Measurements from ENCODE around the gene MYBPC1.
"Not testable (repeated sequence)": the region's sequence is repeated elsewhere in the genome, so short reads cannot be mapped to it uniquely, and the experiment has no call there.

The MYBPC1 gene

DNA sequence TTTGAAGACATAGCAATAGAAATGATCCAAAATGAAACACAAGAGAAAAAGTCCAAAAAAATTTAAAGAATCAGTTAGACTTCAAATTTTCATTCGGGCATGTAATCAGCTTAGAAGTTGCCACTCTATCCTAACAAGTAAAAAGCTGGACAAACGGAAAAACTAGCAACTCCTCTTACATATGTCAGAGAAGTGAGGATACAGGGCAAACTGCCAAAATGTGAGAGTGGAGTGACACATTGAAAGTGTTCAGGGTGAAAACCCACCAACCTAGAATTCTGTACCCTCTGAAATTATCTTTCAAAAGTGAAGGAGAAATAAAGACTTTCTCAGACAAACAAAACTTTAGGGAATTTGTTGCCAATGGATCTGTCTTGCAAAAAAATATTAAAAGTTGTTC, 60.6 kb downstream of the MYBPC1 start:
- no peak overlapping the region for H3K27ac ChIP-seq
- TF ChIP-seq, protein P1, sequence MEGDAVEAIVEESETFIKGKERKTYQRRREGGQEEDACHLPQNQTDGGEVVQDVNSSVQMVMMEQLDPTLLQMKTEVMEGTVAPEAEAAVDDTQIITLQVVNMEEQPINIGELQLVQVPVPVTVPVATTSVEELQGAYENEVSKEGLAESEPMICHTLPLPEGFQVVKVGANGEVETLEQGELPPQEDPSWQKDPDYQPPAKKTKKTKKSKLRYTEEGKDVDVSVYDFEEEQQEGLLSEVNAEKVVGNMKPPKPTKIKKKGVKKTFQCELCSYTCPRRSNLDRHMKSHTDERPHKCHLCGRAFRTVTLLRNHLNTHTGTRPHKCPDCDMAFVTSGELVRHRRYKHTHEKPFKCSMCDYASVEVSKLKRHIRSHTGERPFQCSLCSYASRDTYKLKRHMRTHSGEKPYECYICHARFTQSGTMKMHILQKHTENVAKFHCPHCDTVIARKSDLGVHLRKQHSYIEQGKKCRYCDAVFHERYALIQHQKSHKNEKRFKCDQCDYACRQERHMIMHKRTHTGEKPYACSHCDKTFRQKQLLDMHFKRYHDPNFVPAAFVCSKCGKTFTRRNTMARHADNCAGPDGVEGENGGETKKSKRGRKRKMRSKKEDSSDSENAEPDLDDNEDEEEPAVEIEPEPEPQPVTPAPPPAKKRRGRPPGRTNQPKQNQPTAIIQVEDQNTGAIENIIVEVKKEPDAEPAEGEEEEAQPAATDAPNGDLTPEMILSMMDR (conservative IDR thresholded peaks at IDR 0.05): no peak

DNA sequence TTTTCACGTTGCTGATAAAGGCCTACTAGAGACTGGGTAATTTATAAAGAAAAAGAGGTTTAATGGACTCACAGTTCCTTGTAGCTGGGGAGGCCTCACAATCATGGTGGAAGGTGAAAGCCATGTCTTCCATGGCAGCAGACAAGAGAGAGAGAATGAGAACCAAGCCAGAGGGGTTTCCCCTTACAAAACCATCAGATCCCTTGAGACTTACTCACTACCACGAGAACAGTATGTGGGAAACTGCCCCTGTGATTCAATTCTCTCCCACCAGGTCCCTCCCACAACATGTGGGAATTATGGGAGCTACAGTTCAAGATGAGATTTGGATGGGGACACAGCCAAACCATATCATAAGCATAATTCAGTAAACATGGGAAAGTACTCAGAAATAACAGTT, 65.9 kb downstream of the MYBPC1 start:
- H3K27ac ChIP-seq: not testable (repeated sequence)

DNA sequence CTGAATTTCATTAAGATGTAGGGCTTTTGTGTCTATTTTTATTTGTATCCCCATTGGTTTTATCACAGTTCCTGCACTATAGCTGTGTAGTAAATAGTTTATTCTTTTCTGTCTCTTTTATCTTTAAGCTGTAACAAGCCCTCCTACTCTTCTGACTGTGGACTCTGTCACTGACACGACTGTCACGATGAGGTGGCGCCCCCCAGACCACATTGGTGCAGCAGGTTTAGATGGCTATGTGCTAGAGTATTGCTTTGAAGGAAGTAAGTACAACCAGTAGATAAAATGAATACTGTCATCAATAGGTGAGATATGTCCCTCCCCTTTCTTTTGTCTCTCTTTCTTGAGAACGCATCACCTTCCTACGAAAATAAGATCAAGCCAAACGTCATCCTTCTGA, 68.5 kb downstream of the MYBPC1 start:
- TF ChIP-seq, protein P1 (conservative IDR thresholded peaks at IDR 0.05): no peak
- no peak overlapping the region for H3K27ac ChIP-seq

DNA sequence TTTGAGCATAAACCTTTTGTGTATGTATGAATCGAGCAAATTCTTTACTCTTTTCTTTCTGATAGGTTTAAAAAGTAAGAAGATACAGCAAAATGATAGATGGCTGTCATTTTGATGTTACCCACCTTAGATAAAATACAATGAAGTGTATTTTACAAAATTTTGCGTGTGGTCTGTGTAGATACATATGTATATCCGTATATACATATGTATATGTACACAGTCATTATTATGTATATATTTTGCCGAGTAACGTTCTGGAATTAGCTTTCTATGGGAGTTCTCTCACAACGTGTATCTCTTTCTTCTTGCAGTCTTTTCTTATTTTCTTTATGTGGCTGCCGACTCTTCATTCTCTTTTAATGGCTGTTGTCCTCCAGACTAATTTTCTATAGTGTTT, 70.2 kb downstream of the MYBPC1 start:
- H3K27ac ChIP-seq: no peak overlapping the region
- TF ChIP-seq, protein P1 (conservative IDR thresholded peaks at IDR 0.05): no peak

DNA sequence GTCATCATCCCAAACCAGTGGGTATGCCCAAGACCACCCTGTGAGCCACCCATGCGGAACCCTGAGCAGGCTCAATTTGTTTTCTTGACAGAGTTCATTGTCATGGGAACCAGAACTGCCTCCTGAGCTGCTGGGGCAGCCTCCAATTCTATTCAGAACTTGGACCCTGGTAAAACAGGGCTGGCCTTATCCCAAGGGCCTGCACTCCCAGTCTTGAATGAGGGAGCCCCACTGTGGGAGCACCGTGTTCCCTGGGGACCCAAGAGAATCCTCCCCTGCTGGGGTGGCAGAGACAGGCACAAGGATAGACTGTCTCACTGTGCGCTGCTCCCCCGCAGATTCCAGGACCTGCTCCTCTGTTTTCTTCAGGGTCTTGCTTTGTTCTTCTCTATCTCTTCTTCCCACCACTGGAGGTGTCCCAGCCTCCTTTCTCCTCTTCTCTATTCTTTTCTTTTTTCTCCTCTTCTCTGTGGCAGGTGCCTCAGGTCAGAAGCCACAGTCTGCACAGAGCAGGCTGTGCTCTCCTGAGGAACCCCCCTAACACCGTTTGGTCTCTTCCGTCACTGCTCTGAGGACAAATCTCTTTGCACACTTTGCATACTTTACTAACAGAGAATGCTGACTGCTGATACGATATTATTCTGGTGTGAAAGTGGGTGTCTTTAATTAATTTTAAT, 71.4 kb downstream of the MYBPC1 start:
- TF ChIP-seq, protein P1 (conservative IDR thresholded peaks at IDR 0.05): no peak
- no peak overlapping the region for H3K27ac ChIP-seq

DNA sequence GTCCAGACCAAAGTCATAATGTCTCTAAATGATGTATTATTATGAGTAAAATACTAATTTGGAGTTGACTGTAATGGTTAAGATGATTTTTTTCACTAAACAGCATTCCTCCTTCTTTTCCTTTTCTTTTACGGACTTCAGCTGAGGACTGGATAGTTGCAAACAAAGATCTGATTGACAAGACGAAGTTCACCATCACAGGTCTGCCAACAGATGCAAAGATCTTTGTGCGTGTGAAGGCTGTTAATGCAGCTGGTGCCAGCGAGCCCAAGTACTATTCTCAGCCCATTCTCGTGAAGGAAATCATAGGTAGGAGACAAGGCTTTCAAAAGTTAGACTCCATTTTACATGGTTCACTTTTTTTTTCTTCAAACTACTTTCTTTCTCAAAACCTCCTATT, 72.8 kb downstream of the MYBPC1 start:
- TF ChIP-seq, protein P1 (conservative IDR thresholded peaks at IDR 0.05): no peak
- no peak overlapping the region for H3K27ac ChIP-seq

DNA sequence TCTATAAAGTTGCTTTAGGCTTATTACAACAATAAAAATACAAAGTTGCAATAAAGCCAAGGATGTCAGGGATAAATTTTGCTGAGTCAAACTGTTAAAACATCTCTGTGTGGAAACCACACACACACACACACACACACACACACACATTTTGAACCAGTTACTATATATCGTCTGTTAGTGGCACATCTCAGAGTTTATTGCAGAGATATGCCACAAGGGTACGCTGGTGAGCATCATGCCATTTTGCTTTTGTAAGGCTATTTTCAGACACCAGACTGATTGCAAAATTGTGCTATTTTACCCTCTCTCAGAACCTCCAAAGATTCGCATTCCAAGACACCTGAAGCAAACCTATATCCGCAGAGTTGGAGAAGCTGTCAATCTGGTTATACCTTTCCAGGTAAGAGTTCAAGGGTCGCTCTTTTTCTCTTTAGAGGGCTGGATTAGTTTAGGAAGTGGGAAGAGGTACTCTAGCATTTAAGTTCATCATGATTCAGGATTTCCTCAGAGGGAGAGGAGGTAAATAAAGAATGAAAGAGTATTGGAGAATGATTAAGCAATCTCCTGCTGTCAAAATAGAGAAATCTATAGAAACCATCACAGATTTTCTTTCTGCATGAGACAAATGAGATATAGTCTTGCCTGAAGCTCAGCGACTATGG, 75.4 kb downstream of the MYBPC1 start:
- TF ChIP-seq, protein P1 (conservative IDR thresholded peaks at IDR 0.05): peak; percentile 45; the same call in 1 of the 2 replicates
- no peak overlapping the region for H3K27ac ChIP-seq

DNA sequence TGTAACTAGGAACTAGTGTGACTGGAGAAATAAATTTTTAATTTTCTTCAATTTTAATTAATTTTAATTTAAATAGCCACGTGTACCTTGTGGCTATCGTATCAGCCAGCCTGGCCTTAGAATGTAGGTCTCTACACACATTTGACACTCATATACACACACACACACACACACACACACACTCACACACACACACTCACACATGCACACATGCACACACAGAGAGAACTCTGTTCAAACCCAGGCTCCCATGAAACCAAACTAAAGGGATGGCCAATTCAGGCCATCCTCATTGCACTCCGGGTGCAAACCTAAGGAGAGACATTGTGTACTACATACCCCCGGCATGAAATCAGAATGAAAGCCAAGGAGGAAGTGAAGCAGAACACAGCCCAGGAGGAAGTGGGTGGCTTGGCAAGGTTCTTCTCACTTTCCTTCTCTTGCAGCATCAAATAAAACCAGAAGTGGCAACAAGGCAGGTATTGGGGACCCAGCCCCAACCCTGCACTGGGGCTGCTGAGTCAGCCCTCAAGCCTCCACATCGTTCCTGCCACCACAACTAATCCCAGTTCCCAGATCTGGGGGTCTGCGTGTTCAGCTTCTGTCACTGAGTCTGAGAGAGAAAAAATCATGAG, 76.5 kb downstream of the MYBPC1 start:
- TF ChIP-seq, protein P1 (conservative IDR thresholded peaks at IDR 0.05): no peak
- H3K27ac ChIP-seq: no peak overlapping the region
